ENCODE measurements around the gene VAV2.

GRCh38 chr9:134035041-134036039 is 43.2 kb upstream of the VAV2 start:
- TF ChIP-seq CTCF (IDR thresholded peaks at IDR 0.05) (no peak), POLR2A (IDR thresholded peaks at IDR 0.05) (no peak)
